Keratinocyte (primary cell): Measurements from ENCODE around the gene CRLF1. TPM values are rescaled to one million over a fixed set of nuclear protein-coding genes. Genes with fewer than 3 reads are reported as not detected.
A peak's percentile ranks its signal among the peaks of the same experiment; 100 is the strongest.

ENCODE experiments used
- DNase-seq: peaks from one replicate; pipeline ENCODE4 v3.0.0-alpha.2; 2011; ENCODE audit warnings: low read depth, missing footprints, low spot score
- FAIRE-seq: peaks from 2 replicates; lab custom pipeline; 2011; peaks lifted over from hg19 to GRCh38; lab: Jason Lieb, UNC
- H2AFZ ChIP-seq: 2 replicates; pipeline ENCODE4 v1.6.0; 2012; ENCODE audit warnings: low read length, control low read depth, inconsistent platforms; ENCODE audit not compliant: control insufficient read depth
- H3K27ac ChIP-seq: 2 replicates; pipeline ENCODE4 v1.5.1; 2011; ENCODE audit warnings: low read length; ENCODE audit not compliant: control insufficient read depth, insufficient read depth
- H3K27me3 ChIP-seq: 3 replicates; pipeline ENCODE4 v1.6.0; 2011; ENCODE audit warnings: low read length; ENCODE audit not compliant: control insufficient read depth, insufficient read depth; ENCODE audit errors: extremely low read depth
- H3K36me3 ChIP-seq, 2 experiments: 2 replicates in 1 of 2; 3 replicates in 1 of 2; pipeline ENCODE4 v1.5.1; 2011; ENCODE audit warnings: low read length in 2 of 2, mild to moderate bottlenecking in 1 of 2; ENCODE audit not compliant: control insufficient read depth in 2 of 2, insufficient read depth in 2 of 2; ENCODE audit errors: extremely low read depth in 1 of 2
- H3K4me1 ChIP-seq: 3 replicates; pipeline ENCODE4 v1.5.1; 2011; ENCODE audit warnings: low read length; ENCODE audit not compliant: control insufficient read depth, insufficient read depth; ENCODE audit errors: extremely low read depth
- H3K4me2 ChIP-seq: 3 replicates; pipeline ENCODE4 v1.6.0; 2011; ENCODE audit warnings: low read depth, low read length; ENCODE audit not compliant: control insufficient read depth, insufficient read depth; ENCODE audit errors: extremely low read depth
- H3K4me3 ChIP-seq, 3 experiments: fragments of 200-600 bp in 1 of 3; sonication (generic) in 1 of 3; 2 replicates in 2 of 3; 3 replicates in 1 of 3; pipeline ENCODE4 v1.5.1; 2011 to 2016; ENCODE audit warnings: low read length in 3 of 3, mild to moderate bottlenecking in 3 of 3, control low read depth in 2 of 3, inconsistent platforms in 1 of 3, low read depth in 1 of 3, mixed read lengths in 1 of 3, mixed run types in 1 of 3, moderate library complexity in 1 of 3; ENCODE audit not compliant: control insufficient read depth in 2 of 3, insufficient read depth in 2 of 3; ENCODE audit errors: extremely low read depth in 1 of 3
- H3K79me2 ChIP-seq: 2 replicates; pipeline ENCODE4 v1.6.0; 2012; ENCODE audit warnings: low read length; ENCODE audit not compliant: control insufficient read depth, insufficient read depth
- H3K9ac ChIP-seq: 3 replicates; pipeline ENCODE4 v1.6.0; 2011; ENCODE audit warnings: low read length; ENCODE audit not compliant: control insufficient read depth, insufficient read depth; ENCODE audit errors: extremely low read depth
- H3K9me1 ChIP-seq: 3 replicates; pipeline ENCODE4 v1.6.0; 2011; ENCODE audit warnings: low read length; ENCODE audit not compliant: control insufficient read depth, insufficient read depth; ENCODE audit errors: extremely low read depth
- H3K9me3 ChIP-seq: 2 replicates; pipeline ENCODE4 v1.5.1; 2012; ENCODE audit warnings: low read depth, low read length; ENCODE audit not compliant: control insufficient read depth
- H4K20me1 ChIP-seq: 3 replicates; pipeline ENCODE4 v1.6.0; 2011; ENCODE audit warnings: low read length; ENCODE audit not compliant: control insufficient read depth, insufficient read depth; ENCODE audit errors: extremely low read depth
- CTCF ChIP-seq, 3 experiments: IDR thresholded peaks in 1 of 3; conservative IDR thresholded peaks in 1 of 3; optimal IDR thresholded peaks in 1 of 3; 2 replicates in 2 of 3; 3 replicates in 1 of 3; pipeline versions ENCODE3 to v1.5.1; 2011; ENCODE audit warnings: low read length in 3 of 3, mild to moderate bottlenecking in 3 of 3, moderate library complexity in 2 of 3, control low read depth in 1 of 3, inconsistent platforms in 1 of 3; ENCODE audit not compliant: insufficient read depth in 2 of 3; ENCODE audit errors: extremely low read depth in 1 of 3
- EZH2 ChIP-seq: IDR thresholded peaks from one replicate; pipeline ENCODE4 v1.6.1; 2012; ENCODE audit warnings: inconsistent platforms, mild to moderate bottlenecking, low read length, moderate library complexity
- dilution Hi-C: fragments of 300-500 bp; cut with MboI; formaldehyde crosslinking; loops from one replicate; pipeline ENCODE4 v1.7.0; 2020; ENCODE audit warnings: low sequenced_read_pairs; ENCODE audit not compliant: extremely low pct_ligation_motif_present
- polyA plus RNA-seq, 5 experiments: library from polyadenylated mRNA; depleted of rRNA in 3 of 5; stranded (reverse) in 3 of 5; stranded (forward) in 1 of 5; unstranded in 1 of 5; fragments of >200 nt; gene quantifications; 1 replicate in 1 of 5; 2 replicates in 3 of 5; 3 replicates in 1 of 5; pipeline versions ENCODE4 v1.2.1 to v1.2.3, GENCODE V29; 2011 to 2012; ENCODE audit warnings: missing spikeins in 2 of 5, low read depth in 1 of 5, low replicate concordance in 1 of 5

Gene CRLF1
- polyA plus RNA-seq, 1 donor (not counting 4 experiments of a cell fraction or from before 2014, with no cell fraction given): 0.20 TPM

GRCh38 chr19:18595475-18595874 lies 11.1 kb downstream of the CRLF1 start:
- no peaks in the 10 kb centered on the region for H4K20me1 ChIP-seq
- H3K27me3 ChIP-seq: no peaks in the 10 kb centered on the region
- dilution Hi-C loops: no loop called here
- H3K4me1 ChIP-seq: peaks cover 4% of the 10 kb centered on the region
- H3K9me3 ChIP-seq: no peaks in the 10 kb centered on the region
- DNase-seq (no peak), FAIRE-seq (no peak)
- no peaks in the 10 kb centered on the region for H3K9me1 ChIP-seq
- H3K36me3 ChIP-seq: peaks cover 4 to 5% of the 10 kb centered on the region in 2 experiments
- no peak overlapping the region for H3K9ac ChIP-seq
- no peak overlapping the region for H3K27ac ChIP-seq
- H3K4me3 ChIP-seq: no peak overlapping the region
- TF ChIP-seq EZH2: no peak
- no peak for TF ChIP-seq CTCF (optimal IDR thresholded peaks at IDR 0.05 in 1 of 3, IDR thresholded peaks at IDR 0.05 in 1 of 3, conservative IDR thresholded peaks at IDR 0.05 in 1 of 3; ENCODE audit: extremely low read depth in 1 of 3, insufficient read depth in 2 of 3, low read length in 3 of 3)
- H2AFZ ChIP-seq: no peak overlapping the region
- peaks cover 3% of the 10 kb centered on the region for H3K79me2 ChIP-seq
- no peak overlapping the region for H3K4me2 ChIP-seq

GRCh38 chr19:18594824-18595373 lies 11.7 kb downstream of the CRLF1 start:
- DNase-seq (no peak), FAIRE-seq (no peak)
- H3K36me3 ChIP-seq: peaks cover 5 to 8% of the 10 kb centered on the region in 2 experiments
- no peaks in the 10 kb centered on the region for H3K9me3 ChIP-seq
- no peak overlapping the region for H3K27ac ChIP-seq
- H3K4me3 ChIP-seq: peak overlapping the region; percentile 20 to 33 (median 29)
- dilution Hi-C loops: no loop called here
- H3K79me2 ChIP-seq: peaks cover 6% of the 10 kb centered on the region
- TF ChIP-seq EZH2 (no peak), CTCF (optimal IDR thresholded peaks at IDR 0.05 in 1 of 3, IDR thresholded peaks at IDR 0.05 in 1 of 3, conservative IDR thresholded peaks at IDR 0.05 in 1 of 3; ENCODE audit: extremely low read depth in 1 of 3, insufficient read depth in 2 of 3, low read length in 3 of 3) (no peak)
- H4K20me1 ChIP-seq: no peaks in the 10 kb centered on the region
- no peak overlapping the region for H2AFZ ChIP-seq
- H3K9ac ChIP-seq: no peak overlapping the region
- H3K4me2 ChIP-seq: peak overlapping the region; percentile 70
- peaks cover 6% of the 10 kb centered on the region for H3K4me1 ChIP-seq
- H3K9me1 ChIP-seq: no peaks in the 10 kb centered on the region
- H3K27me3 ChIP-seq: no peaks in the 10 kb centered on the region
